PC-3 (cell line): ENCODE data around the gene RIMS4.

Experiments used
- CTCF ChIP-seq: fragments of 300-600 bp; sonication (generic); conservative IDR thresholded peaks from 2 replicates; pipeline ENCODE4 v1.5.1; 2017; ENCODE audit warnings: antibody characterized with exemption, low read depth, mild to moderate bottlenecking, low read length
- EZH2phosphoT487 ChIP-seq: fragments of 300-600 bp; sonication (generic); IDR thresholded peaks from 2 replicates; pipeline ENCODE4 v1.6.1; 2018; ENCODE audit warnings: mild to moderate bottlenecking, antibody characterized with exemption, low read length, borderline replicate concordance

DNA sequence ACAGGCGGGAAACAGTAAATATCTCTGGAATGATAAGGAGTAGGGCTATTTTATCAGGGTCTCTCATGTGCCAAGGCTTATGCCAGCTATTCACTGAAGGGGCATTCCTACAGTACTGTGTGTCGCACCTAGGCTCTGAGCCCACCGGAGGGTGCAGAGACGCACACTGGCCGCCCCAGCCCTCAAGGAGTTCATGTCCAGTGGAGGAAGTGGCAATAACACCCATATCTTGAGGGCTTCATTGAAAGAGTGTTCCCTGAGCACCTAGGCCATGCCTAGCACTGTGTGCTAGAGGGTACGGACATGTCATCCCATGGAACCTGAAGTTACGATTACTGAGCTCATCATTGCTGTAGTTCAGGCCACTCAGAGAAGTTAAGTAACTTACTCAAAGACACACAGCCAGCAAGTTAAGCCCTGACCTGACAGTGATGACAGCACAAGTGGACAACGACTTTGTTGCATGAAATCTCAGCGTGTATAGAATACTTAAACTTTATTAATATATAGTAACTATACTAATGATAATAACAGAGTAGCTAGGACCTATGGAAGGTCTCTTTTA, 86.5 kb downstream of the RIMS4 start:
- TF ChIP-seq EZH2phosphoT487 (no peak), CTCF (no peak)
